Right kidney (tissue), 1 donor: ENCODE results near the gene PARVA.

Experiments
- DNase-seq: peaks from one replicate; pipeline ENCODE4 v3.0.0-alpha.2; 2016

The PARVA gene

DNA sequence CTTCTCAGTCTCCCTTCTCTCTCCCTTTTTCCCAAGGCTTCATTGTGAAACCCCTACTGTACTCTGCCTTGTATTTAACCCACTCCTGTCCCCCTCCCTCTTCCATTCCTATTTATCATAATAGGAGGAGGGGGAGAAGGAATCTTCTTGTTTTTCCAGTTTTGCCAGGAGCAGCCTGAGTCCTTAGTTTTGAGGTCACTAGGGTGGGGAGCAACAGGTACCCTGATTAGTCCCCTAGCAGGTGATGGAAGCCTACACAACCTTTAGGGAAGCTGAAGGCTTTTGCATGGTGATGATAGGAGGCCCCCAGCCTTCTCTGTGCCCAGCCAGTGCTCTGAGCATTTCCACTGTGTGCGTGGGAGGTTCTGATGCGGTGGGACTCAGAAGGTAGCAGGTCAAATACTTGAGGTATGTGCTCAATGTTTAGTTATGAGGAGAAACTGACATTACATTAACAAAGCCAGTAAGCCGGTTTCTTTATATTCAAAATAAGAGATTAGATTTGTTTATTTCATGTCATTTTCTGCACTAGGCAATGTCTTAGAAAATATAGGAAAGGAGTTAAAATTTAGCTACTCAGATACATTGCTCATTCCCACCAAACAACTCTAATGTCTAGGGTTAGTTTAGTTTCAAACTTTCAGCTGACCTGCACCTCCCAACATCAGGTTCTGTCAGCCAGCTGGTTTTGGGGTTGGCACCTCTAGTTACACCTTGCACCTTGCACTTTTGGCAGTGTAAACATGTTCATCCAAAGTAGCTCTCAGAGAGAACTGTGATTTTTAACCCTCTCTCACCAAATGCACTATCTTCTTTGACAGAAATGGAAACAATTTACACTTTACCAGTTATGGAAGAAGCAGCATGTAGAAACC is 26.0 kb downstream of the PARVA start:
- no peak for DNase-seq

DNA sequence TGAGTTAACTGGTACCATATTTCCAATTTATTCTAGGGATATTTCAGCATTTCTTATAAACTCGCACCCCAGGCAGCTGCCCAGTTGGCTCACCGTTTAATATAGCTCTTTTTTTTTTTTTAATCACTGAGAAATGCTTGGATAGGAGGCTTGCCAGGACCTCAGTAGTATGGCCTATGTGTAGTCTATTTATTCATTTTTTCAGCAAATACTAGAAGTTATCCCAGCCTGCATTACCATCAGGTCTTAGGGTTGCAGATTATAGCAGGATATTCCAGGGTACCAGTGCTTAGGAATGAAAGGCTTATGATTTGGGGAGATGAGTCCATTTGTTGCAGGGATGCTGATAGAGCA is 26.6 kb downstream of the PARVA start:
- no peak for DNase-seq

DNA sequence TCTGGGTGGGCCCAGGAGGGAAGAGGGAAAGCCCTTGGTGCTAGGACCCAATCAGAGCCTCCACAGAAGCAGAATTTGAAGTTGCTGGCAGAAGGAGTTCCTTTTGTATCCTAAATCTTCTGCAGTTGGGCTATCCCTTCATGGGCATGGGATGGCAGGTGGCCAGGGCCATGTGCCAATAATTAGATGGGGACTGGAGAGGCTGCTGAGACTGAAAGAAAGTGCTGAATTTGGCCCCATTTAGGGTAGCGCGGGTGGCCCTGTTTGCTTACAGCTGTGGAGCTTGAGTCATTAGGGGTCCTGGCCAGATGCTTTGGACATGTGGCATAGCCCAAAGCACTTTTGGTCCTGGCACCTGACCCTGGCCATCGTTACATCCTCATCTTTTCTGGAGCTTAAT is 27.1 kb downstream of the PARVA start:
- no peak for DNase-seq

DNA sequence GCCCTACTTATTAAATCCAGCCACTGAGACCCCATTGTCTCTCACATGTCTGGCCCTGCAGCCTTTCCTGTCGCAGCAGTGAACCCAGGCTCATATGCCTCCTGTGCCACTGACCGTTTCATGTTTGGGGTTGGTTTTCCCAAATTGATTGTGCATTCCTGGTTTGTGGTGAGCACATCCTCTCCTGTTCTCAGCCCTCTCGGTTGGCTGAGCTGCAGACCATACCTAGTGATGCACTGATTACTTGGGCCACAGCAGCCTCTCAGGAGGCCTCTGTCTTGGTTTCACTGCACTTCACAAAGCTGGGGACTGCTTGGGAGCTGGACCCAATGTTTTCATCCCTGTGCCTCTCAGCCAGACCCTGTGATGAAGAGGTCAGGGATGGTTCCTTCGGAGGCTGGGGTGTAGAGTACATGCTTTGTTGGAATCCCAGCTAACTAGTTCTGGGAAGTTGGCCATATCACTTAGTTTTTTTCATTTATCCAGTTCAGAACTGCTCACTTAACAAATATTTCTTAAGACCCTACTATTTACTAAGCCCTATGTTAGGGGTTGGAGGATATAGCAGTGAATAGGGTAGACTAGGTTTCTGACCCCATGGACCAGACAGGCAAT is 30.9 kb downstream of the PARVA start:
- DNase-seq: no peak

DNA sequence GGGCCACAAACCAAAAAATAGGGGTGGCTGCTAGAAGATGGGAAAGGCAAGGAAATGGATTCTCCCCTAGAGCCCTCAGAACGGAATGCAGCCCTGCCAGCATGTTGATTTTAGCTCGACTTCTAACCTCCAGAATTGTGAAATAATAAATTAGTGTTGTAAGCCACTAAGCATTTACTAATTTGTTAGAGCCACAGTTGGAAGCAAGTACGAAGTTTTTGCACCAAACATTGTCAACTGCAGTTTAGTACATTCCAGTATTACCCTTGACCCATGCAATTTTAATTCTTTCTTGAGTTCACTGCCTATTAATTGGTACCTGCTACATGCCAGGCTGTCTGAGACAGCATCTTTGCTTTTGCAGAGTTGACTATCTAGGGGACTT is 32.2 kb downstream of the PARVA start:
- DNase-seq: no peak

DNA sequence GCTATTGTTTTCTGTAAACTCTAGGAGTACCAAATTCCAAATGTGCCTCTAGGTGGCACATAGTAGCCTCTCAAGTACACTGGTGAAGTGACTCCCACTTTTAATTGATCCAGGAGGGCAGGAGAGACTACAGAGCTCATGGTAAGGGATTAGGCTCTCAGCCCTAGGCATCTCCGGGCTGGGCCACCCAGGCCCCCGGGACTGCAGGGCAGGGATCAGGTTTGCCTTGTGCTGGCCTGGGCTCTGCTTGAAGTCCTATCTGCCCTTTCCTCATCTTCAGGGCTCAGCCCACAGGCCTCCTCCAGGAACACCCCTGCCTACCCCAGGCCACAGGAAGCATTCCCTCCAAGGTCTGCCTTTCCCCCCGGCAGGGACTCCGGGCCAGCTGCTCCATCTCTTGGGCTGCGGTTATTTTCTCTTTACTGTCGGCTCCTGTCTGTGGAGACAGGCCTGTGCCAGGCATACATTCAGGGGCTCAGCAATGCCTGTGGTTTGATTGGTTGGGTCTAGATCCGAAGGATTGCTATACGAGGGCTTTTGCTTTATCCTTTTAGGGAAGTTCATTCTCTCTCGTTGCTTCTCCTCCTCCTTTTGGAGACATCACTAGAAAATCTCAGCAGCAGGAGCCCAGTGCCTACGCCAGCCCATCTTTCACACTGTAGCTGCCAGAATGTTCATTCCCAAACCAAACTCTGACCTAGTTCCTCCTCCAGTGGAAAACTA is 32.8 kb downstream of the PARVA start:
- DNase-seq: no peak

DNA sequence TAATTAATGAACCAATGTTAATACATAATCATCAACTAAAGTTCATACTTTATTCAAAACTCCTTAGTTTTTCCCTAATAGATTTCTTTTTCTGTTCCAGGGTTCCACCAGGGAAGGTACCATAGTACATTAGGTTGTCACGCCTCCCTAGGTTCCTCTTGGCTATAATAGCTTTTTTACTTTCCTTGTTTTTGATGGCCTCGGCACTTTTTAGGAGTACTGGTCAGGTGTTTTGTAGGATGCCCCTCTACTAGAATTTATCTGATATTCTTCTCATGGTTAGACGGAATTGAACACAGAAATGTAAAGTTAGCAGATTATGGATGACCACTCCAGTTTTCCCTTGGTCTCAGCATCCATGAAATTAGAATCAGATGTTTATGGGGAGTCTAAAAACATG is 34.0 kb downstream of the PARVA start:
- no peak for DNase-seq

DNA sequence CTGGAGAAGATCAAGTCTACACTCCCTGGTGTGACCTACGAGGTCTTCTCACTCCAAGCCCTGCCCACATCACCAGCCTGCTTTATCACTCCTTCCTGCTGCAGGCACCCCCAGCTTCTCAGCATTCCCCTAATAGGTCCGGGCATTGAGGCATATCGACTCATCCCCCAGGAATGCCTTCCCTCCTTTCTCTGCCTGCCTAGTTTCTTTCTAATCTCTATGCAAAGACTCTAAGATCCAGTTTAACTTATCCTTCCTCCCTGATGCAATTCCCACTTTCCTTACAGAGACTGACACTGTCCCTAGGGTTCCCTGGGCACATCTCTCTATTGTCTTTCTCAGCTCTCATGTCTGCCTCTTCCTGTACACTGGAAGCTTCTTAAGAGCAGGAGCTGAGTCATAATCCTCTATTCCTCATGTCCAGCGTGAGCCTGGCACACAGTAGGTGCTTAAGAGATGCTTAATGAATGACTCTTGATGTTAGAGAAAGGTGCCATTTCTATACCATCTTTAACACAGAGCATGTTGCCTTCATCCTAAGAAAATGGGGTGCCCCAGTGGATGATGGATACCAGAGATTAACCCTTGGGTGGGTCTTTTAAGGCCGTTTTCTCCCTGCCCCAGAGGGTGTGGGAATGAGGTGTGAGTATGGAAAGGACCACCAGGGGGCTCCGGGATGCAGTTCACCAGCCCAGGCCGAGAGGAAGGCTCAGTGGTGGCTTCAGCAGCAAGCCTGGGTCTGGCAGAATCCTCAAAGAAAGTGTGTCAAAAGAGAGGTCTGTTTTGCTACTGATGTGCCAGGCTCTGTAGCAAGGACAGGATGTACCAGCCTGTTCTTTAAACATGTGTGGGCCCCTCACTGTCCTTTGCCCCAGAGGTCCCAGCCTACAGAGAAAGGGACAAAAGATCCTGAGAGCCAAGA is 34.7 kb downstream of the PARVA start:
- DNase-seq: peak; percentile 57

DNA sequence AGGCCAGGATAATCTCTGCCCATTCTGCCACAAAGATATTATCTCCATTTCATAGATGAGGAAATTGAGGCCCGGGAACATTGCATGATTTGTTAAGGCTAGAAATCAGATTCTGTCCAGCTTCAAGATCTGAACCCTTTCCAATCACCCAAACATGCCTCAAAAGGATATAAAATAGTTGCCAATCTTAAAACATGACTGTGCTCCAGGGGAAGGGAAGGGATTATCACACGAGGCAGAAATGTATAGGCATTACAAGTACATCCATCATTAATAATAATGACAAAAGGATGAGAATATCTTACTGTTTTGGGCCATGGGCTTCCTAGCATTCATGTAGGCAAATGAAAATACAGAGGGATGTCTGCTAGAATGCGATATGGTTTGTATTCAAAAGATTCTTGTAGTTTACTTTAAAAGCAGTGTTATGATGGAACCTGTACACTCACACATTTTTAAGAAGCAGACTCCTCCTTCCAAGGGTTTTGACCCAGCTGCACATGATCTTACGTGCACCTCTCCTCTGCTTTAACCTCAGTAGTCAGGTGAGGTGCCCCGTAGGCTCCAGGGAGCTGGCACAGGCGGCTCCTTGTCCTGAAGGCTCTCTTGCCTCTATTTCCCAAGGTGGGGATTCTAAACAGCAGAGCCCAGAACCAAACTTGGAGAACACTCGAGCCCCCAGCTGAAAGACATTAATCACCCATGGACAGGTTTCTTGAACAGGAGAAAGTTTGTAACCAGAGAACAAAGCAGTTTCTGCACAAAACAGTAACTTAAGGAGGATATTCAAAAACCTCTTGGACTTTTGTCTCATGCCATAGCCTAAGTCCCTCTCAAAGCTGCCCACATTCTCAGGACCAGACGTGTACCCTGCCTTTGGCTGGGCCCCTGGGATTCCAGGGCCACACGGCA is 36.0 kb downstream of the PARVA start:
- DNase-seq: no peak

DNA sequence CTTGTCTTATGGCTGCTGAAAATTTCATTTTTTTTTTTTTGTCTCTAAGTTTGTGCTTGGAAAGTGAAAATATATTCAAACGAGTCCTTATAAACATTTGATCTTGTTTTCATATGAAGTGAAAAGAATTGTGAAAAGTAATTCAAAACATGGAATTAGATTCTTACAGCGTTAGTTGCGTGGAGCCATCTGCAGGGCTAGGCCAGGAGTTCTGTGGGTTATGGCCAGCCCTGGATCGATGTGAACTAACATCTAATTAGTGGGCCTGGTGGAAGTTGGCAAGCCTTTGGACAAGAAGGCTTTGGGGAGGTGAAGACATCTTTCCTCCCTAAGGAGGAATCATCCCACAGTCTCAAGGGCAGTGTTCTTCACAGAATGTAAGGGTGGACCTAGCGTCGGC is 37.2 kb downstream of the PARVA start:
- no peak for DNase-seq

DNA sequence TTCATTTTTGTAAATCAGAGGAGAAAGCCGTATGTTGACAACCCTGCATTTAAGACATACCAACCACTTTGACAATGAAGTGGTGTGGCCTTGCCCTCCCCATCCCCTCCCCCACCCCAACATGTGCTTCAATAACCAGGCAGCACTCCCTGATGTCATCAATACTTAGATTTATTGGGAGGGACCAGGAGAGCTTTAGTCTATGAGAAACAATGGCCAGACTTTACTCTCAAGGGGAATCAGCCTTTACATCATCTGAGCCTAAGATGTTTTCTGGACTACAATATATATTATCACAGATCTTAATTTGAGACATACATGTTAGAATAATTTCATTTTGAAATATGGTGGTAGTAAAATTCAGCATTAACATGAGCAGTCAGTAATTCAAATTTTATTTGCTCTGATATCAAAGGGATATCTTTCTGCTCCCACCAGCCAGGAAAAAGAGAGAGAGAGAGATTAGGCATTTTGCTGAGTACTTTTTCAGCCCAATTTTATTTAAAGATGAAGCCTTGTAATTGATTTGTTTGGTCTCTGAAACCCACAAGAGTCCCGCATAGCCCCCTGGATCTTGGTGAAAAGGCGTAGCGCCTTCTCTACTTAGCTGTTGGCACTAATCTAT is 38.1 kb downstream of the PARVA start:
- no peak for DNase-seq

DNA sequence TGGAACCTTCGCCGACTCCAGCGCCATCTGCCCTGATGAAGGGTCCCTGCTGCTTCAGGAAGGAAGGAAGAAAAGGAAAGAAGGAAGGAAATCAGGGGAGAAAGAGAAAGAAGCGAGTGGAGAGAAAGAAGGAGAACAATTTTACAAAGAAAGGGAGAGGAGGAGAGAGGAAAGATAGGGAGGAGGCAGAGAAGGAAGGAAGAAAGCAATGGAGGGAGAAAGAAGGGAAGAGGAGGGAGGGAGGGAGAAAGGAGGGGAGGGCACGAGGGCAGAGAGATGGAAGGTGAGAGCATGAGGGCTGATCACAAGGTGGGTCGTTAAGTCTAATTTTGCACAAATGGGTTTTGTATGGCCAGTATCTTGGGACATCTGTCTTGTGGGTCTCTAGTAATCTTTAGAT is 39.2 kb downstream of the PARVA start:
- DNase-seq: no peak

DNA sequence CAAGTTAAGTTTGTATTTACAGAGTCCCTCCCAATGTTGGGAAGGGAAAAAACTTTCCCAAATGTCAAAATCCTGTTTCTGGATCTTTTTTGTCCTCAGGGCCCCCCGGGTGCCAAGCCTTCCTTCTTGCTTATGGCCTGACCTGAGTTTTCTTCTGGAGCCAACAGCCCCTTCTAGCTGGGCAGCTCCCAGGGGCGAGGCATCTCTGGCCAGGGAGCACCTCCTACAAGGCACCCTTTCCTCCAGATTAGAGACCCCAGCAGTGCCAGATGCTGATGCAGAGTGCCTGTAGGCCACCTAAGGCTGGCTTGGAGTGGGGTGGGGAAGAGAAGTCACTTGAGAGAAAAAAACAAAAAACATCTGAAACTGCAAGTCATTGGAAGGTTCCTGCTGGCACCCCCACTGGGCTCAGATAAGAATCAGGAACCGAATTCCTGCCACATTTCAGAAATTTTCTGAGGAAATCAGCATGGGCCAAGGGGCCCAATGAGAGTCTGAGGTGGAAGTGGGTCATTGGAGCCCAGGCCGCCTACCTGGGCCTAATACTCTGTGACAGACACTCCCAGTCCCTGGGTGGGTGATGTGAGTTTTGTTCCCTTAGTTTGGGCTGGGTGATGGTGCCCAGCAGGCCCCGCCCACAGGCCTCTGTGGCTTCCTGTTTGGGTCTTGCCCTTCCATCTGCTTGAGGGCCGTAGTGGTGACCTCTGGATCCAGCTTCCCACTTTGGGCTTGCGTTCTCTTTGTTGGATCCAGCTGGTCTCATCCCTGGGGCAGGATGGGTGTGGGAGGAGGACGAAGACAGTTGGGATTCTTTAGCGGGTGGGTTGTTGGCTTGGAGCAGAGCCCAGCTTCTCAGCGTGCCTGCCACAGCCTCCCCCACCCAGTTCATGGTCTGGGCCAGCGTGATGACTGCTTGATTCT is 40.6 kb downstream of the PARVA start:
- DNase-seq: no peak

DNA sequence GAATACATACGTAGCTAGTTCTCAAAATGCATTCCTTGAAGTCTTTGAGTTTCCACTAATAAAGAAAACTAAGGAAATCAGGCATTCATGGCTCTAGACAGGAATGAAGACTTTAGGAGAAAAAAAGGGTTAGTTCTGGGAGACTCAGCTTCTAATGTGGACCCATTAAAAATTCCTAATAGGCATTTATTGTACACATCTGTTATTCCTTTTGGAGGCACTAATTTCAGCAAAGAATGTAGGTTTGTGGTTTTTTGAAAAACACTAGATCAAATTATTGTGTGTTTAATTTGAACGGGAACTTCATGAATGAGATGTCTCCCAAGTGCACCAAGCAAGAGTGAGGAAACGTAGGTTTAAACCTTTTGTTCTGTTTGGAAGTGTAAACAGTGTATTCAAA is 42.7 kb downstream of the PARVA start:
- DNase-seq: no peak

DNA sequence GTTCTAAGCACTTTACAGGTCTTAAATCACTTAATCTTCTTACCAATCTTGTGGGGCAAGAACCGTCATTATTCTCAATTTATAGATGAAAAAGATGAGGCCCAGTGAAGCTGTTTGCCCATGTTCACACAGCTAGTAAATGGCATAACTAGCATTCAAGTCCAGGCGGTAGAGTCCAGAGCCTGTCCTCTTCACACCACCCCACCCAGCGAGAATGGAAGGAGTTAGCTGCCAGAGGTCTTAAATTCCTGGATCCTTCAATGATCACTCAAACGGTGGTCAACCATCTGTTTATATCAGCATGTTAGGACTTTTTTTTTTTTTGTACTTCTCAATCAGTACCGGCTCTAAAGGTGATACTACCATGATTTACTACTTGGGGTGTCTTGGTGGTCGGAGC is 43.3 kb downstream of the PARVA start:
- no peak for DNase-seq

DNA sequence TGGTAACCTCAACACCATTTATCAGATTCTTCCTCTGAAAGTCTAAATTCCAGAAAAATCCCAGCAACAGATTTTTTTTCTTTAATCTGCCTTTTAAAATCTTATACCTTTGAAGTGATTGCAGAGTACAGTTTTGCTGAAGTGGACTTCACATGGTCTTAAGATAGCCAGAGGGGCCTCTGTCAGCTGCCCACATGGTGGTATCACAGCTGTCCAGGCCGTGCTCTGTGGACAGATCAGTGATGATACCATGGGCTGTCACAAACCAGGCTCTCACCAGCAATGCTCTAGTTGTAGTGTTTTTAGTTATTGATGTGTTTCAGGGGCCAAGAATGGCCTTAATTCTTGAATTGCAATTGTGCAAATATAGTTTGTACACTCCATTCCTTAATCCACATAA is 44.0 kb downstream of the PARVA start:
- DNase-seq: no peak

DNA sequence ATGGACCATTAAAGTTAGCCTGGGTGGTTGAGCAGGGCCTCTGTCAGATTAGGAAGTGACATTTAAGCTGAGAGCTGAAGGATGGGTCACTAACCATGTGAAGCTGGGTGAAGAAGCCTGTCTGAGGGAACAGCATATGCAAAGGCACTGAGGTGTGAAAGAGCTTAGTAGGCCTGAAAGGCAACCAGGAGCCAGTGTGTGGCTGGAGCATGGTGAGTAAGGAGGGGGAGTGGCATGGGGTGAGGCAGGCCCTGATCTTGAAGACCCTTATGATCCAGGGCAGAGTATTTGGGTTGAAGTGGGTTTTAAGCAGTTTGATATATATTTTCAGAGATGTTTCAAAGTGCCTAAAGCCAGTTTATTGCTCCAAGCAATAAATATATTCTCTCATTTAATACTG is 48.8 kb downstream of the PARVA start:
- DNase-seq: no peak

DNA sequence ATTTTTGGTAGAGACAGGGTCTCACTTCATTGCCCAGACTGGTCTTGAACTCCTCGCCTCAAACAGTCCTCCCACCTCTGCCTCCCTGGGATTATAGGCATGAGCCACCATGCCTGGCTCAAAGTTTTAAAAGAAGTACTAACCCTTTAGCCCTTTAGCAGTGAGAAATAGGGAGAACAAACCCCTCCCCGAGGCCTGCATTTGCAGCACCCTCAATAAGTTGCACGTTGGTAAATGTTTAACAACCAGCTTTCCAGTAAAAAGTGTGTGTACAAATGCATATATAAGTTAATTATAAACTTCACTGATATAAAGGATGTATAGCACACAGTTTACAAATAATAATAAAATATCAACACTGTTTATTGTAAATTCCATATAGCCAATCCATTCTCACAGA is 51.8 kb downstream of the PARVA start:
- no peak for DNase-seq

DNA sequence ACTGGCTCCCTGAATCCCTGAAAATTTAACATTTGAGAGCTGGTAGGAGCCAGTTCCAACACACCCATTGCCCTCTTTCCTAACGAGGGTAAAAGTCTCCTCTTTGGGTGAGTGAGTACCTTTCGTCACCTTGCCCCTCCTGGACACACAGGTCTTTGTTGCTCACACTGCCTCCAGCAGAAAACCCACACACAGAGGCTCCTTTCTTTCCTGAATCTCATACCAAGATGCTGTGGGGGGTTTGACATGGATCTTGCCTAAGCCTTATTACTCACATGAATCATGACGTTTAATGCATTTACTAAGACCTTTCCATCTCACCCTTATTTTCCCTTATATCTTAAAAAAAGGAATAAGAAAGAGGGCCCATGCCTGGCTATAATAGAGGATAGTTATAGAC is 53.0 kb downstream of the PARVA start:
- DNase-seq: no peak
